NCI-H1092 treated with DMSO at 0.1 percent for 48 hours (cell line): ENCODE results near the gene CCRL2.
"Not testable (repeated sequence)": the region's sequence is repeated elsewhere in the genome, so short reads cannot be mapped to it uniquely, and the experiment has no call there.

Source experiments
- DNase-seq: peaks from one replicate; lab custom pipeline; 2025; lab: John Stamatoyannopoulos, UW

Gene CCRL2

GRCh38 chr3:46429250-46429649 lies 22.2 kb downstream of the CCRL2 start:
- no peak for DNase-seq

GRCh38 chr3:46429671-46430070 lies 22.6 kb downstream of the CCRL2 start:
- no peak for DNase-seq

GRCh38 chr3:46430879-46431278 lies 23.8 kb downstream of the CCRL2 start:
- not testable (repeated sequence) for DNase-seq

GRCh38 chr3:46431905-46432304 lies 24.8 kb downstream of the CCRL2 start:
- DNase-seq: not testable (repeated sequence)

DNA sequence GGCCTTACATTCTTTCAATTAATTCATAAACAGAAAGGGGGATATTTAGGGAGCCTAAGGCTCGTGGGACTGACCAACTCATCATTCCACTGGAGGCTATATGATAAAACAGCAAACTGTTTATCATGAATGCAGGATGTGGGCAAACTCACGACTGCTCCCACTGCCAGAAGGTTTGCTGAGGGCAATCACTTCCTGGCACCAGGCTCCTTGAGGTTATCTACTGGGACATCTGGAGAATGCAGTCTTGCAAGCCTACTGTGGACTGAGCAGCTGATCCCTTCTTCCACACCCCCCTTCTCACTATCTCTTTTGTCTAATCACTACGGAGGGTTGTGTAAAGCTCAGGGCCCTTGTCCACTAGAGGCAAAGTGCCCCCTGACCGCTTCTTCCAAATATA lies 26.1 kb downstream of the CCRL2 start:
- DNase-seq: not testable (repeated sequence)

DNA sequence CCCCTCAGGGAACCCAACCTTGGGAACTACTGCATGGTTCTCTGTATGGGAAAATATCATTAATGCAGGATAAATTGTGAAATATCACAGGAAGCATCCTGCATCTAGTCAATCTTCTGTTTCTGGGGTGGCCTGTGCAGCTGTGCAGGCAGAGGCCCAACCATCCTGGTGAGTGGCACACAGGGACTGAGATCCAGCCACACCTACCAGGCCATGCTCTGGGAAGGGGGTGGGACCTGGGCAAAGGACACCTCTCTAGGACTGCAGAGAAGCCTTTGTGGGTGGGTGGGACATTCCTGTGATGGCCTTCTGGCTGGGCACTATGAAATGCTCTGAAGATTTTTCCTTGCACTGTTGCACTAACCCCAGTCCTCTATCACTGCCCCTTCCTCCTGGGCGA lies 26.8 kb downstream of the CCRL2 start:
- DNase-seq: no peak

GRCh38 chr3:46435081-46435726 lies 28.1 kb downstream of the CCRL2 start:
- DNase-seq: no peak

- DNase-seq: no peak
These were observed 31.8 kb downstream of the CCRL2 start for GRCh38 chr3:46438831-46439230.

- no peak for DNase-seq
These were observed 33.7 kb downstream of the CCRL2 start for GRCh38 chr3:46440531-46441294.

GRCh38 chr3:46442576-46443530 lies 35.8 kb downstream of the CCRL2 start:
- no peak for DNase-seq

DNA sequence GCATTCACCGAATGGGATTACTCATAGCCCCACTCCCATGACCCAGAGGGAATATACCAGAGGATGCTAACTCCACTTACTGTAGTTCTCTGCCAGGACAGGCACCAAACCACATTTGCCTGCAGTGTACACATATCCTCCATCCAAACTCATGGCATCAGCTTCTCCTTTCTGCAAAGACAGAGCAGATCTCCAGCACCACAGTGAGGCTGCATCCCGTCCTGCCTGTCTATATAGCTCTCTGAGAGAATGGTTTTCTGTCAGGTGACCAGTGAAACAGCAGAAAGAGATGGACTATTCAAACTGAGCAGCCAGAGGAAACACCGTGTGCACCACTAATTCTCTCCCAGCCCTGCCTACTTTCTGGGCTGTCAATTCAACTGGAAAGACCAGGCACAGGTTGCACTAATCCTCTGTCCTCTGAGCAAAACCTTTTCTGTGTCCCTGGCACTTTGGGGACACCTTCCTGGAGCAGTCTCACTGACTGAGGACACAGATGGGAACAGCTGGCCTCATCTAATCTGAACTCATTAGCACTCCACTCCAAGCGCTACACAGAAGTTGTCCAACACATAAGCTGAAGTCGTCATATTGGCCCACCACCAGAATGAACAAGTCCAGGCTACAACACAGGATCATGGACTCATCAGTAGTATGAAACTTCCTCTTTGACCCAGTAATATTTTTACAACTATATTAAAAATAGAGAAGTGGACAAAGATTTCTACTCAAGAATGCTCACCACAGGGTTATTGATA lies 40.3 kb downstream of the CCRL2 start:
- no peak for DNase-seq

- DNase-seq: no peak
These were observed 41.7 kb downstream of the CCRL2 start for GRCh38 chr3:46448721-46449120.

DNA sequence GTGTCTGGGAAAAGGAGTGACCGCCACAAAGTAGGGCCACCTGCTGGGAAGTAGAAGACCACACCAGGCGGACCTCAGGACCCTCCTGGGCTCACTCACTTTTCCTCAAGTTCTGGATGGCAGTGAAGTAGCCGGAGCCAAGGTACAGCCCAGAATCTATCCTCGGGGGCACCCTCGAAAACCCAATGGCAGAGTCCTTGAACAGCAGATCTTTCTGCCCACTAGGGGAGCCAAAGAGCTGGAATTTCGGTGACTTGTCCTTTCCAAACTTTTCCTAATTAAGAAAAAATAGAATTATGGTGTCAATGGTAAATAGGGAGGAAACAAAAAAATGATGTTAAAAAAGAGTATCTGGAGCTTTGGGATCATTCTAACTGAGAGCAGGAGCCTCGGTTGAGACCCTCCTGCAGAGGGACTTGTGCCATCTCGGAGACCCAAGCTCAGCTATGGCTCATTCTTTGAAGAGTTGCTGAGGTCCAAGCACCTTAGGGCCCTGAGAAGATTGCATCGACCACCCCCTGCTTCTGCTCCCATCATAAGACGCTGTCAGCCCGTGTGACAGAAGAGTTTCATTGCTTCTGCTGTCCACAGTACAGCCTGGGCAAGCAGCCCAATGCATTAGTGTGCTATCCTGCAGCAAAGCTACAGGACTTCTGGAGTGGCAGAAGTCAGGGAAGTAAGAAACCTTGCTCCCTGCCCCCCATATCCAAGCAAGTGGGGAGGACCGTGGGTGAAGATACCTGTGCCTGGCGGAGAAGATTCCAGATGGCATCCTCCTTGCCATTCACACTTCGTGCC lies 42.9 kb downstream of the CCRL2 start:
- DNase-seq: no peak

- DNase-seq: no peak
These were observed 46.6 kb downstream of the CCRL2 start for GRCh38 chr3:46453526-46454208.

DNA sequence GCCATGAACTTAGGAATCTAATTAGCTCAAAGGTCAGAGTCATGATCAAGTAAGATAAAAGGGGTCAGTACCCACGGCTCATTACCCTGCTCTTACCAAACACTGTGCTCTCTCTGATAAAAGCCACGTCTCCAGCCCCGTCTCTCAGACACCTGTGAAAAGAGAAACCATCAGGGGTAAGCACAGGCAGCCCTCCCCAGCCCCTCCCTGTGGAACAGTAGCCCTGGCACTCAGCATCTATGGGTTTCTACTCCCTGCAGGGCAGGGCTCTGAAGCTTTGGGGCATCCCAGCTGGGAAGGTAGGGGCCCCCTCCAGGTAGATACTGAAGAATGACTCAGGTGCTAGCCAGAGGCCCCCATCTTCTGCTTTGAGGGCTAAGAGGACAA lies 47.1 kb downstream of the CCRL2 start:
- no peak for DNase-seq

DNA sequence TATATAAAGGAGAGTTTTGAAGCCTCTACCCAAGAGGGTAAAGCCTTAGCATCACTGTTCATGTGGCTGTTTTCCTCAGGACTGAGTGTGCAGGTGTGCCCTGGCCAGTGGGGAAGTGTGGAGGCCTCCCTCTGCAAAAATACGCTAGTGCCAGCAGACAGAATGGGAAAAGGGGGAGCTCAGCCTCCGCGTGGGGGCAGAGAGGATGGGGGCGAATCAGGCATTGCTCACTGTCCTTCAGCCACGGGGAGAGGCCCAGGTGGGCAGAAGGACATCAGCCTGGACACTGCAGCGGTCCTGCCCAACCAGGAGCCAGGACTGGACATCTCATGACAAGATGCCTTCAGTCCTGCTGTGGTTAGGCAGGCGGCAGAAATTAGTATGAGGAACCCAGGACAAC lies 47.5 kb downstream of the CCRL2 start:
- DNase-seq: no peak

GRCh38 chr3:46455231-46456115 lies 48.4 kb downstream of the CCRL2 start:
- DNase-seq: no peak

- no peak for DNase-seq
These were observed 49.1 kb downstream of the CCRL2 start for GRCh38 chr3:46456118-46456517.
